GM19351 (cell line): ENCODE measurements around the gene IFI6.
A peak's percentile ranks its signal among the peaks of the same experiment; 100 is the strongest.
"Not testable (repeated sequence)": the region's sequence is repeated elsewhere in the genome, so short reads cannot be mapped to it uniquely, and the experiment has no call there.

Source experiments
- ATAC-seq: cut with Tn5 transposase; IDR thresholded peaks from one replicate; pipeline ENCODE4 v1.9.1; 2021; ENCODE audit warnings: mild to moderate bottlenecking, moderate library complexity; ENCODE audit not compliant: unreplicated experiment

Gene IFI6

DNA sequence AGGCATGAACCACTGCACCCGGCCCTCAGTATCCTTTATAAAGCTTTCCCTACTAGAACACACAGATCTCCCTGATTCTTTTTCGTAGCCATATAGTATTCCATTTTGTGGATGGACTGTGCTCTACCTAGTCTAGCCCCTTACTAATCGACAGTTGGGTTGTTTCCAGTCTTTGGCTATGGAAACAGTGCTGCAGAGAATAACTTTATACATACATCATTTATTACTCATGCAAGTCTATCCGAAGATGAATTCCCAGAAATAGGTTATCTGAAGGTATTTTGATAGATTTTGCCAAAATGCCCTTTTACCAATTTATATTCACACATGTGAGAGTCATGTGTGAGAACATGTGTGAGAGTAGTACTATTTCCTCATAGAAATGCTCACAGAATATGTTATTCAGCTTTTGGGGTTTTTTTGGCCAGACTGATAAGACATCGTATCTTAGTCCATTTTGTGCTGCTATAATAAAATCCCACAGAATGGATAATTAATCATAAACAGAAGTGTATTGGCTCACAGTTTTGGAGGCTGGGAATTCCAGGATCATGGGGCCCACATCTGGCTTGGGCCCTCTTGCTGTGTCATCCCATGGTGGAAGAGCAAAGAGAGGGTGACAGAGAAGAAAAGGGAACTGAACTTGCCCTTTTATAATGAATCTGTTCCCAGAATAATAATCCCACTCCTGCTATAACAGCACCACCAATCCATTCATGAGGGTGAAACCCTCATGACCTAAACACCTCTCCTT lies 19.7 kb downstream of the IFI6 start:
- no peak for ATAC-seq

DNA sequence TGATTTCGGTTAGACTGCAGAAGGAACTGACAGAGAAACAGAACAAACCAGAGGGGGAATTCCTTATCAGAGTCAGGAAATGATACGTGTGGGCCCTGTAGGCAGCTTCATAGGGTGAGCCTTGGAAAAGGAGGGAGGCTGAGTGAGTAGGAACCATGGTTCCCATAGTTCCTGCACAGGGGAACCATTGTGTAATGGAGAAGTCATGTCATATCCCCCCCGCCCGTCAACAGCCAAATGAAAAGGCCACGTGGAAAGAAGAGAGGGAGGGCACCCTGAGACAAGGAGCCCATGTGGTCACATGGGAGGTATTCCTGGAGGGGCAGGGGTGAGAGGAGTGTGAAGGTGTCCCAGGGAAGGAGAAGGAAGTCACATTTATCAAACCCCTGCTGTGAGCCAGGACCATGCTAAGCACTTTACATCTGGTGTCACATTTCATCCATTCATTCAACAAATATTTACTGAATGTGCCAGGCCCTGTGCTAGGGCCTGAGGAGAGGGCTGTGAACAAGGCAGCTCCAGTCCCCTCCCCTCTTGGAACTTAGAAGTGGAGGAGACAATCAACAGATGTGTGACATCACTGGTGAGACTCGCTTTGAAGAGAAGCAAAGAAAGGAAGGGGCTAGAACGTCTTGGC lies 21.3 kb downstream of the IFI6 start:
- no peak for ATAC-seq

DNA sequence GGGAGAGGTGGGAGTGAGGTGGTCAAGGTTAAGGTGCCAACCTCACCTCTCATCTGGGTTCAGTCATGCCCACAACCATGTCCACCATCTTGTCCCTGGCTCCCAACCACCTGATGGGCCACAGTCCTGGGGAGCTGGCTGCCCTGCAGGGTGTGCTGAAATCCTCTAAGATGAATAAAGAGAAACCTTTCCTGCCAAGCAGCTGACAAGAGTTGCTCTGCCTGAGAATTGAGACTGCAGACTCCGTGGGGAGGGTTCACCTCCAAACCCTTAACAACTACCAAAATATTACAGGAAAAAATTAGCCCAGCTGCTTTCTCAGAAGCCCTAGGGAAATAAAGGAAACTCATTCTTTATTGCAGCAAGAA lies 21.8 kb downstream of the IFI6 start:
- ATAC-seq, result no peak

DNA sequence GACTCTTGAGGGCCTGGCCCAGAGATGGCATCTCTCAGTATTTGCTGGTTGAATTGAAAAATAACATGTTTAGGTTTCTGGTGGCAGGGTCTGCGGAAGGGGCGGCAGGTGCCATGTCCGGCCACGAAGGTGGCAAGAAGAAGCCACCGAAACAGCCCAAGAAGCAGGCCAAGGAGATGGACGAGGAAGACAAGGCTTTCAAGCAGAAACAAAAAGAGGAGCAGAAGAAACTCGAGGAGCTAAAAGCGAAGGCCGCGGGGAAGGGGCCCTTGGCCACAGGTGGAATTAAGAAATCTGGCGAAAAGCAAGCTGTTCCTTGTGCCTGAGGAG lies 22.7 kb downstream of the IFI6 start:
- no peak for ATAC-seq

DNA sequence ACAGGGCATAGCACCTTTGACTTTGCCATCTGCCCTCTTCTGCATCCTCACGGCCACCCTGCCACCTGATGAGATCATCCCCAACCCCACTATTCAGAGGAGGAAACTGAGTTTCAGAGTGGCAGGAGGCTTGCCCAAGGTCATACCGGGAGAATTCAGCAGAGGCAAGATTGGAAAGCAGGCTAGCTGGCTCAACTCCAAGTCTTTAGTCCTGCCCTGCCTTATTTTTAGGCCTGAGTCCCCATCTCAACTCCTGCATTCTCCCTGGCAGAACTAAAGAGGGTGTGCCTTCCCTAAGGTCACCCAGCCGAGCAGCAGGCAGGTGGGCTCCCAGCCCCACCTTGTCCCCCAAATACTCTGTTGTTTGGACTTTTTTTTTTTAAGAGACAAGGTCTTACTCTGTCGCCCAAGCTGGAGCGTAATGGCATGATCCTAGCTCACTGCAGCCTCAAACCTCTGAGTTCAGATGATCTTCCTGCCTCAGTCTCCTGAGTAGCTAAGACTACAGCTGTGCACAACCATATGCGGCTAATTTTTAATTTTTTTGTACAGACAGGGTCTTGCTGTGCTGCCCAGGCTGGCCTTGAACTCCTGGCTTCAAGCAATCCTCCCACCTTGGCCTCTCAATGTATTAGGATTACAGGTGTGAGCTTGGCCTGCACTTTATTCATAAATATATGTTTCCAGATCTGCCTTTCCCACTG lies 23.2 kb downstream of the IFI6 start:
- ATAC-seq, result no peak

DNA sequence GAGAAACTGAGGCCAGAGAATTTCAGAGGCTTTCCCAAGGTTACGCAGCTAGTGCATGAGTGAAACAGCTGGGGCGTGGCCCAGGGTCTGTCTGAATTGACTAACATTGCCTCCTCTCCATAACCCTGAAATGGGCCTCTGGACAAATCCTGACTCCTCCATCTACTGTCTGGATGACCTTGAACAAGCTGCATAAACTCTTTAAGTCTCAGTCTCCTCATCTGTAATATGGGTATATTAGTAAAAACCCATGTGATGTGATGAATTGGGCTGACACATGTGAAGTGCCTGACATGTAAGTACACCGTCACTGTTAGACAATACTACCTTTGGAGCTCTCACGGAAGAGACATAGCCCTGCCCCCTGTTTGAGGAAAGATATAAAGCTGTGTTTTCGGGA lies 24.7 kb downstream of the IFI6 start:
- ATAC-seq, result no peak

DNA sequence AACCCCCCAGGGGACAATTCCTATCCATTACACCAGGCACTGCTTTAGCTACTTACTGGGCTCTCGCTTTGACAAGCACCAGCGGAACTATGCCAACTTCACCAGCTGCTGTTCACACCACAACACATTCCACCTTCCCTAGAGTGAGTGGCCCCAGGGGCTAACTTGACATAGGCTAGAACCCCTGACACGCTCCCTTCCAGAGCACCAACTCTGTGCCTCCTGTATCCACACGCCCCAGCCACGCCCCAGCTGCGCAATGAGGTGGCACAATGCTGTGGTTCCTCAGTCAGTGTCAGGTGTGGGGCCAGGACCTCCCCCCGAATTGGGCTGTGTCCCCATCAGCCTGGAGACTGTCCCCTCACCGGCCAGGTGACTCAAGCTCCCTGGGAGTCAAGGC lies 25.3 kb downstream of the IFI6 start:
- ATAC-seq, result no peak

DNA sequence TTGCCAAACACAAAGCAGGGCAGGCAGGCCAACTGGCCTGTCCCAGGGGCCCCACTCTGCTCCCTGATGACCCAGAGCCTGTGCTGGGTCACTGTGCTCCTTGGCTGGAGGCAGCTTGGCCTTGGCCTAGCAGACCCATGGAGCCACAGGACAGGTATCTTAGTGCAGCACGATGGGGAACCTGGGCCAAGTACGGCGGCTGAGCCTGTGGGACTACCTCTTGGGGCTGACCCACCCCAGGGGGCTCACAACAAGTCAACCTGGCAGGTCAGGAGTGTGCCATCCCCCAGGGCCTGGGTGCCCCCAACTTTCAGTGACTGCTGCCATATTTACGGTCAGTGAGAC lies 26.9 kb downstream of the IFI6 start:
- ATAC-seq, result no peak

DNA sequence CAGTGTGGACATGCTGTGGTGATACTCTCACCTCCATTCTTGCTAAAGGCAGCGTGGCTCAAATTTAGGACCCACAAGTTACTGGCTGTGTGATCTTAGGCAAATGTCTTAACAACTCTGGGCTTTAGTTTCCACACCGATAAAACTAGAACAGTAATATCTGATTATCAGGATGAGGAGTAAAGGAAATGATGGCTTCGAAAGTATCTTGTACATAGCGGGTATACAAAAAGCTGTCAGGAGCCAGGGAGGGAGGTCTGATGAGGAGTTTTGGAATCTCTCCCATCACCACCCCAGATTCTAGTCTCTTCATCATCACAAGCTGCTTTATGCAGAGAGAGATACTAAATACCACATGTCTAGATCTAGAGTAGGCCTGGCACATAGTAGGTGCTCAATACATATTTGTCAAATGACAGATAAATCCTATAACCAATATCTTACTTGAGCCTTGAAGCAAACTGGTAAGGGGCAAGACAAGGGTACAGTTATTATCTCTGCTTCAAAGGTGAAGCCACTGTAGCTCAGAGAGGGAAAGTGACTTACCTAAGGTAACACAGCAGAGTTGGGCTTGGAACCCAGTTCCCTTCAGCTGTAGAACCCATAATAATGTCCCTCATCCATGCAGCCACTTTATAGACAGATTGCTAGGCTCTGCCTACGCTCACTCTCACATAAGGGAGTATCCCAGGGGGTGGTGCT lies 27.5 kb downstream of the IFI6 start:
- no peak for ATAC-seq

DNA sequence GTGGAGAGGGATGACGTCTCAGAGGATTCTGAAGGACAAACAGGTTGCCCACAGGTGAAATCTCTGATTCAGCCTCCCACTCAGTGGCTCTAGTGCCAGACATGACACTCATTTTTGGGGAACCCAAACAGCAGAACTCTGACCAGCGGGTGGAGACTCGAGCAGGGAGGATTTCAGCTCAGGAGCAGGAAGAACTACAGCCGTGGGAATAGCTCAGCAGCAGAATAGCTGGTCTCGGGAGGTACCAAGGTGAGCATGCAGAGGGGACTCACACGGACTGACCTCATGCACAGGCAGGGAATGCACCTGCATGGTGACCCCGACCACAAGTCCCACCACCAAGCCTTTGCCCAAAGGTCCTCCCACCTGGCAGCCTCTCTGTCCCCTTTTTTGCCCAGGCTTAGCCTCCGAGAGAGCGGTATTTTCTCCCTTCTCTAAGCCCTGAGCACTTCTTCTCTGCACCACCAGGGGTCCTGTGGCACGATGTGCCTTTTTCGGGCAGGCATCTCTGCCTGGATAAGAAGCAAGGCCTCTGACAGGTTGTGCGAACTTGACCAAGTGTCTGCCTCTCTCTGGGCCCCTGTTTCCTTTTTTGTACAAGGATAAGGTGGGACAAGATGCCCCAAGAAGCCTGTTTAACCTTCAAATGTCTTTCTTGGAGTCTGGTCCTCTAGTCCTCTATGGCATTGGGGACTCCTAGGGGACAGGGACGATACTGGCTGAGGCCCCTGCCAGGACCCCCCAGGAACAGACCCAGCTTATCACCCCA lies 28.2 kb downstream of the IFI6 start:
- ATAC-seq, result peak; percentile 51

DNA sequence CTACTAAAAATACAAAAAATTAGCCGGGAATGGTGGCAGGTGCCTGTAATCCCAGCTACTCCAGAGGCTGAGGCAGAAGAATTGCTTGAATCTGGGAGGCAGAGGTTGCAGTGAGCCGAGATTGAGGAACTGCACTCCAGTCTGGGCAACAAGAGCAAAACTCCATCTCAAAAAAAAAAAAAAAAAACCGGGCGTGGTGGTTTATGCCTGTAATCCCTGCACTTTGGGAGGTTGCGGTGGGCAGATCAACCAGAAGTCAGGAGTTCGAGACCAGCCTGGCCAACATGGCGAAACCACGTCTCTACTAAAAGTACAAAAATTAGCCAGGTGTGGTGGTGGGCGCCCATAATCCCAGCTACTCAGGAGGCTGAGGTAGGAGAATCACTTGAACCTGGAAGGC lies 31.5 kb downstream of the IFI6 start:
- ATAC-seq, result not testable (repeated sequence)

DNA sequence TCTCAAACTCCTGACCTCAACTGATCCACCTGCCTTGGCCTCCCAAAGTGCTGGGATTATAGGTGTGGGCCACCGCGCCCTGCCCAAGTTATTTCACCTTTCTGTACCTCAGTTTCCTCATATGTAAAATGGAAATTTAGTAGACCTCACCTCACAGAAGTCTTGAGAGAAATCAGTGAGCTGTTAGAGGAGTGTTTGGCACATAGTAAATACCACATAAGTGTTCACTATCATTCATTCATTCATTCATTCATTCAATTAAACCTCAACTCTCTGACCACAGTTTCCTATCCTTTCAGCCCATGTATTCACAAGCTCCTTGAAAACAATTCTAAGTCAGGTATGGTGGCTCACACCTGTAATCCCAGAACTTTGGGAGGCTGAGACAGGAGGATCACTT lies 33.2 kb downstream of the IFI6 start:
- ATAC-seq, result no peak

DNA sequence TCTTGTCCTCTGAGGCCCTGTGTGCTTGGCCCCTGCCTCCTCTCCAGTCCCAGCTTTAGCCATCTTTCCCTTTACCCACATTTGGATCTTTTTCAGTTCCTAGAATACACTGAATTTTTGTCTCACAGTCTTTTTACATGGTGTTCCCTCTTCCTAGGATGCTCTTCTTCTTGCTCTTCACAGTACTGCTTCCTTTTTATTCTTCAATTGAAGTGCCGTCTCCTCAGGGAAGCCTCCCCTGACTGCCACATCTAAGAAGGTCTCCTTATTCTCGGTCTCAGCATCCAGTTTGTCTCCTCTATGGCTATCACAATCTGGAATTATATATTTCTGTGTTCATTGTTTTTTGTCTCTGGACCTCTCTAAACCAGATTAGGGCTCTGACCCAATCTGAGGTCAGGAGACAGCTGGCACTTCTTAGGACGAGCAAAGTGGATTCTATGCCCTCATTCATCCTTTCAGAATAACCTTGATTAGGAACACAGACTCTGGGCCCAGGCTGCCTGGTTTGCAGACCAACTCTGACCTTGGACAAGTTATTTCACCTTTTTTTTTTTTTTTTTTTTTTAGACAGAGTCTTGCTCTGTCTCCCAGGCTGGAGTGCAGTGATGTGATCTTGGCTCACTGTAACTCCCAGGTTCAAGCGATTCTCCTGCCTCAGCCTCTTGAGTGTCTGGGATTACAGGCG lies 33.8 kb downstream of the IFI6 start:
- ATAC-seq, result no peak

DNA sequence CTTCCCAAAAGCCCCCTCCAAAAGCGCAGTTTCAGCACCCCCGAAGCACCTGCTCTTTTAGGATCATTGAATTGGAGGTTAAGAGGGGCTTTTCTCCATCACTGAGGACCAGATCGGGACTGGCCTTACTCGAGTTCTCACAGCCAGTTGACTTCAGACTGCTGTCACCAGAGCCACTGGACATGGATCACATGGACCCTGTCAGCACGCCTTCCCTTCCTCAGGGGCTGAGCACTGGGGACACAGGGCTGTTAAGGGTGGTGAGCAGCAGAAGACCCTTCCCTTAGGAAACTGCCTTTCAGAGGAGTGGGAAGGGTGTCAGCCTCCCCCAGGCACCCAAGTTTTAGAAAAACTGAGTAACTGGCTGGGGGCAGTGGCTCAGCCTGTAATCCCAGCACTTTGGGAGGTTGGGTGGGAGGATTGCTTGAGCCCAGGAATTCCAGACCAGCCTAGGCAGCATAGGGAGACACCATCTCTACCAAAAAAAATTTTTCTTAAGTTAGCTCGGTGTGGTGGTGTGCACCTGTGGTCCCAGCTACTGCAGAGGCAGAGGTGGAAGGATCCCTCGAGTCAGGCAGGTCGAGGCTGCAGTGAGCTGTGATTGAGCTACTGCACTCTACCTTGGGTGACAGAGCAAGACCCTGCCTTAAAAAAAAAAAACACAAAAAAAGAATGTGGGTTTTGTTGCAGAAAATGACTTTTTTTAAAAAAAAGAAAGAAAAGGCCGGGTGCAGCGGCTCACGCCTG lies 36.4 kb downstream of the IFI6 start:
- no peak for ATAC-seq

DNA sequence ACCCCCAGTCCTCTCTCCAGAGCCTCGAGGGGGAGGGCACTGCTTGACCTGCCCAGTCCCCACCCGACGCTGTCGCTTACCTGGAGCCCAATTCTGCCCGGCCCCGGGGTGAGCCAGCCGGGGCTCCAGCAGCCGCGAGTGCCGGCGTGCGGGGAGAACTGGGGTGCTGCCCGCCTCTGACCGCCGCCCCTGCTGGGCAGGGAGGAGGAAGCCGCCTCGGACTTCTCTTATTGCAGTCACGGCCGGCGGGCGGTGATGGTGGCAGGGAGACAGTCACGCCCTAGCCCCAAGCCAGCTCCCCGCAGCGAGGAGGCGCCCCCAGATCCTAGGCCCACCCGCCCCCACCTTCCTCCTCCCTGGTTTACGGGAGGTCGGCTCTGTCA lies 37.0 kb downstream of the IFI6 start, which contains the start of gene FGR:
Gene FGR (minus strand): TSS at position 201 of the 383 bp plus-strand sequence. CDS start 11,269 bp downstream, outside the sequence.
- no peak for ATAC-seq

DNA sequence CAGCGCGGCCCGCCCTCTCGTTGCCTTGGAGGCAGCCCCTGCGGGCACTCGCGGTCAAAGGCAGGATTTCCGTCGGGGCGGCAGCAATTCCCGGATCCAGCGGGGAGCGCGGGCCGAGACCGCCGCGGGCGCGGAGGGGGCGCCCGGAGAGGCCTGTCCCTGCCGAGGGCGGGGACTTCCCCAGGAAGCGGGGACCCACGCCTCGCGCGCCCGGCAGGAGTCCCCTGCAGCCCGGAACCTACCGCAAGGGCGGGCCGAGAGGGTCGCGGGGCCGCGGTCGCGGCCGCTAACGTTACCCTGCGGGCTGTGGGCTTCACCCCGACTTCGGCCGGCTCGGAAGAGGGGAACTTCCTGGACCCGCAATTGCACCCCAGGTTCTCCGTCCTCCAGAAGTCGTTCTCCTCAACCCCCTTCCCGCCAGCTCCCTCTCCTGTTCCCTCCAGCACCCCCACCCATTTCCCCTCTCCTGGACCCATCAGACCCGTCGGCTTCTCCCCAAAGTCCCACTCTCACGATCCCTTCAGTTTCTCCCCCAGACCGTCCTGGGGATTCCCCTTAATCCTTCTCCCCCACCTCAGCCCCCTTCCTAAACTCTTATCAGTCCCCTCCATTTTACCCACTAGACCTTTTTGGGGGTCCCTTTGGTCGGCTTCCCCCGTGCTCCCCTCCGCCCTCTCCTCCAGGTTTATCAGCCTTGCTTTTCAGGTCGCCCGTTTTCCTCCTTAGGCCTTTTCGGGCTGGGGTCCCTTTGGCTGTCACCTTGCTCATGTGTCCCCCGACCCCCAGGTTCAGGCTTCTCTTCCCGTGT lies 37.6 kb downstream of the IFI6 start:
- ATAC-seq, result no peak

DNA sequence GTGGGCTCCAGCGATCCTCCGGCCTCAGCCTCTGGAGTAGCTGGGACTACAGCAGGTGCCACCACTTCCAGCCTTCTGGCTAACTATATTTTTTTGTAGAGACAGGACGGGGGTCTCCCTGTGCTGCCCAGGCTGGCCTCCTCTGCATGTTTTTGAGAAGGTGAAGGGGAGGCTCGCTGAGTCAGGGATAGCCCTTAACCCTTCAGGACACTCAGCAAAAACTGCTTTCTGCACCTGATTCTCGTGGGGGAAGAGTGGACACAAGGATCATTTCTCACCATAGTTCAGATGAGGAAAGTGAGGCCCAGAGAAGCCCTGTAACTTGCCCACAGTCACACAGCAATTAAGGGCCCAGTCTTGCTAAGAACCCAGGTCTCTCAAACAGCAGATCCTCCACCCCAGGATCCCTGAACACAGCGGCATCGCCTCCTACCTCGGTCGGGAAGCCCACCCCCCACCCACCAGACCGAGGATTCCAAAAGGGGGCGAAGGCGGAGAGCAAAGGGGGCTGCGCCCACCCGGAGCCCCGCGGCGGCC lies 38.3 kb downstream of the IFI6 start:
- no peak for ATAC-seq

DNA sequence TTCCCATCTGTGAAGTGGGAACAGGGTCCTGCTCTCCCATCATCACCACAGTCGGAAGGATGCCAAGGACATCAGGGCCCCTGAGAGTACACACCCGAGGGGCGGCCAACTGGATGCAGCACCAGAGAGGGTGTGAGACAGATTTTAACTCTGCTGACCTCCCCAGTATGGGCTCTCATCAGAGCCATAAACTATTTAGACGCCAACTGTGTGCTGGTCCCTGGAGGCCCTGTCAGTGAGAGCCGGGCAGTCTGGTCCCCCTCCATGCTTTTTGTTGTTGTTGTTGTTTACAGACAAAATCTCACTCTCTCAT lies 38.7 kb downstream of the IFI6 start:
- no peak for ATAC-seq
